Esophagus muscularis mucosa (tissue), 4 donors: Measurements from ENCODE around the gene LTBP1. TPM values are rescaled to one million over a fixed set of nuclear protein-coding genes. Genes with fewer than 3 reads are reported as not detected.

Source experiments
- DNase-seq: peaks from one replicate; pipeline ENCODE4 v3.0.0-alpha.2; 2017; ENCODE audit errors: extremely low spot score
- H3K27ac ChIP-seq, 4 donors: fragments of 200-600 bp; sonication (generic); replicated peaks in 1 of 4; 1 replicate in 3 of 4; 2 replicates in 1 of 4; pipeline ENCODE4 v1.5.1; 2016 to 2019; ENCODE audit warnings: mild to moderate bottlenecking in 1 of 4
- H3K27me3 ChIP-seq, 4 donors: fragments of 200-600 bp; sonication (generic); one replicate each; pipeline versions ENCODE4 v1.5.1 to v1.6.0; 2016 to 2019
- H3K36me3 ChIP-seq, 4 donors: fragments of 200-600 bp; sonication (generic); one replicate each; pipeline ENCODE4 v1.5.1; 2016 to 2019
- H3K4me1 ChIP-seq, 4 donors: fragments of 200-600 bp; sonication (generic); one replicate each; pipeline ENCODE4 v1.5.1; 2016 to 2019
- H3K4me3 ChIP-seq, 4 donors: fragments of 200-600 bp; sonication (generic); 1 replicate in 2 of 4; 2 replicates in 2 of 4; pipeline ENCODE4 v1.5.1; 2016 to 2019; ENCODE audit warnings: mild to moderate bottlenecking in 4 of 4, moderate library complexity in 1 of 4
- H3K9me3 ChIP-seq, 4 donors: fragments of 200-600 bp; sonication (generic); 1 replicate in 3 of 4; 2 replicates in 1 of 4; pipeline ENCODE4 v1.5.1; 2016 to 2019
- CTCF ChIP-seq, 3 experiments: fragments of 200-600 bp in 2 of 3; fragments of 450-650 bp in 1 of 3; sonication (generic) in 2 of 3; IDR thresholded peaks; one replicate each; pipeline ENCODE4 v1.5.1; 2017 to 2019; ENCODE audit warnings: antibody characterized with exemption in 3 of 3, mild to moderate bottlenecking in 2 of 3, moderate library complexity in 1 of 3
- EP300 ChIP-seq: sonication (generic); formaldehyde crosslinking; IDR thresholded peaks from one replicate; pipeline ENCODE4 v1.6.1; 2017; ENCODE audit warnings: antibody characterized with exemption
- POLR2A ChIP-seq: fragments of 450-650 bp; IDR thresholded peaks from one replicate; pipeline ENCODE4 v1.6.1; 2017; ENCODE audit warnings: antibody characterized with exemption, moderate library complexity, mild to moderate bottlenecking, low read depth
- POLR2AphosphoS5 ChIP-seq, 2 donors: sonication (generic); formaldehyde crosslinking; IDR thresholded peaks; one replicate each; pipeline ENCODE4 v1.6.1; 2017; ENCODE audit warnings: antibody characterized with exemption in 2 of 2
- WGBS: methylation state at CpG from one replicate; pipeline ENCODE4 v1.1.5; 2018; 5-methylcytosine and 5-hydroxymethylcytosine counted together
- intact Hi-C: fragments of 100-400 bp; cut with DNase I; formaldehyde crosslinking; loops from one replicate; pipeline ENCODE4 v1.15.1; 2023
- total RNA-seq, 4 donors: library from RNA; depleted of rRNA; stranded (reverse); fragments of >200 nt; gene quantifications; one replicate each; pipeline versions ENCODE4 v1.1.0 to v1.2.1, GENCODE V29; 2016

Gene LTBP1
- total RNA-seq, 4 donors from 2014 or later: 254 to 465 (median 368) TPM

- 81% methylated on average over 7 of the region's 7 CpGs for WGBS
- no peak for DNase-seq
- H3K9me3 ChIP-seq: no peaks in the 10 kb centered on the region
- no peak overlapping the region for H3K4me3 ChIP-seq
- intact Hi-C loops: loop anchor here (5.0 kb wide), 2 partner anchors 93 to 147 kb away; no protein-coding TSS in a partner anchor
- H3K27me3 ChIP-seq: no peaks in the 10 kb centered on the region
- H3K4me1 ChIP-seq: peaks cover 25 to 49% (median 44%) of the 10 kb centered on the region in 4 donors
- no peak for TF ChIP-seq POLR2A
- TF ChIP-seq EP300: no peak
- no peak for TF ChIP-seq CTCF (IDR thresholded peaks at IDR 0.05)
- TF ChIP-seq POLR2AphosphoS5 (IDR thresholded peaks at IDR 0.05): no peak
- H3K27ac ChIP-seq: peak overlapping the region in 1 of 4 donors; percentile 11
- H3K36me3 ChIP-seq: no peaks in the 10 kb centered on the region
These were observed 183.3 kb downstream of the LTBP1 start for GRCh38 chr2:33130054-33130447.

- 62% methylated on average over 6 of the region's 6 CpGs for WGBS
- Histone ChIP-seq H3K27me3 (no peaks in the 10 kb centered on the region), H3K36me3 (no peaks in the 10 kb centered on the region), H3K27ac (peak overlapping the region in 2 of 4 donors; percentile 13 to 85), H3K4me1 (peaks cover 28 to 49% (median 44%) of the 10 kb centered on the region in 4 donors), H3K4me3 (no peak overlapping the region), H3K9me3 (no peaks in the 10 kb centered on the region)
- intact Hi-C loops: loop anchor here (5.0 kb wide), 2 partner anchors 93 to 147 kb away; no protein-coding TSS in a partner anchor
- TF ChIP-seq POLR2A (no peak), POLR2AphosphoS5 (IDR thresholded peaks at IDR 0.05) (no peak), EP300 (no peak), CTCF (IDR thresholded peaks at IDR 0.05) (no peak)
- no peak for DNase-seq
These were observed 183.8 kb downstream of the LTBP1 start for GRCh38 chr2:33130544-33130943.

GRCh38 chr2:33131111-33131510 is 184.4 kb downstream of the LTBP1 start:
- Histone ChIP-seq H3K9me3 (no peaks in the 10 kb centered on the region), H3K4me1 (peaks cover 32 to 49% (median 44%) of the 10 kb centered on the region in 4 donors), H3K27ac (peak overlapping the region; percentile 13 to 91 (median 88)), H3K27me3 (no peaks in the 10 kb centered on the region), H3K4me3 (no peak overlapping the region), H3K36me3 (no peaks in the 10 kb centered on the region)
- DNase-seq: no peak
- intact Hi-C loops: loop anchor here (5.0 kb wide), 2 partner anchors 94 to 146 kb away; no protein-coding TSS in a partner anchor
- TF ChIP-seq CTCF (IDR thresholded peaks at IDR 0.05): no peak
- no peak for TF ChIP-seq POLR2AphosphoS5 (IDR thresholded peaks at IDR 0.05)
- TF ChIP-seq EP300: no peak
- TF ChIP-seq POLR2A: no peak
- WGBS: 95% methylated on average over 4 of the region's 4 CpGs

GRCh38 chr2:33131749-33132148 is 185.0 kb downstream of the LTBP1 start:
- no peak for DNase-seq
- WGBS: 9% methylated on average over 2 of the region's 2 CpGs
- intact Hi-C loops: loop anchor here (5.0 kb wide), 2 partner anchors 94 to 146 kb away; no protein-coding TSS in a partner anchor
- Histone ChIP-seq H3K27ac (peak overlapping the region; percentile 85 to 91 (median 90)), H3K4me3 (no peak overlapping the region), H3K27me3 (no peaks in the 10 kb centered on the region), H3K4me1 (peaks cover 38 to 54% (median 49%) of the 10 kb centered on the region in 4 donors), H3K36me3 (no peaks in the 10 kb centered on the region), H3K9me3 (no peaks in the 10 kb centered on the region)
- no peak for TF ChIP-seq POLR2A
- no peak for TF ChIP-seq EP300
- no peak for TF ChIP-seq POLR2AphosphoS5 (IDR thresholded peaks at IDR 0.05)
- no peak for TF ChIP-seq CTCF (IDR thresholded peaks at IDR 0.05)

- 41% methylated on average over 7 of the region's 7 CpGs for WGBS
- no peak for DNase-seq
These were observed 186.8 kb downstream of the LTBP1 start for GRCh38 chr2:33133454-33133952.

More at GRCh38 chr2:33133454-33133952, 186.8 kb downstream of the LTBP1 start:
- Histone ChIP-seq H3K4me3 (peak overlapping the region; percentile 54 to 72 (median 62)), H3K4me1 (peaks cover 42 to 70% (median 66%) of the 10 kb centered on the region in 4 donors), H3K27ac (peak overlapping the region; percentile 85 to 91 (median 90)), H3K36me3 (no peaks in the 10 kb centered on the region), H3K27me3 (no peaks in the 10 kb centered on the region), H3K9me3 (no peaks in the 10 kb centered on the region)
- intact Hi-C loops: loop anchor here (5.0 kb wide), 2 partner anchors 96 to 144 kb away; no protein-coding TSS in a partner anchor
- TF ChIP-seq POLR2AphosphoS5 (IDR thresholded peaks at IDR 0.05) (peak; percentile 31 to 33), POLR2A (no peak), EP300 (no peak), CTCF (IDR thresholded peaks at IDR 0.05) (no peak)
